GM12878 (cell line): ENCODE data around the gene TGFBR3.

ENCODE experiments used
- BACH1 ChIP-seq: fragments of 450-650 bp; IDR thresholded peaks from 2 replicates; pipeline ENCODE4 v1.6.1; 2017; ENCODE audit warnings: mild to moderate bottlenecking, borderline replicate concordance
- CTCF ChIP-seq, 3 experiments: IDR thresholded peaks in 2 of 3; conservative IDR thresholded peaks in 1 of 3; 2 replicates each; pipeline ENCODE4 v1.5.1; 2011; ENCODE audit warnings: low read depth in 3 of 3, low read length in 3 of 3, mild to moderate bottlenecking in 3 of 3, control low read depth in 2 of 3, moderate library complexity in 2 of 3, inconsistent platforms in 1 of 3, mixed read lengths in 1 of 3; ENCODE audit not compliant: control insufficient read depth in 2 of 3, insufficient read depth in 1 of 3; ENCODE audit errors: extremely low read depth in 1 of 3
- ELK1 ChIP-seq: IDR thresholded peaks from 2 replicates; pipeline ENCODE4 v1.6.1; 2012; ENCODE audit warnings: low read depth, low read length, improper control_type of control experiment
- EP300 ChIP-seq, 2 experiments: fragments of 150-350 bp in 1 of 2; IDR thresholded peaks; 2 replicates each; pipeline ENCODE4 v1.6.1; 2011 to 2012; ENCODE audit warnings: low read depth in 2 of 2, low read length in 2 of 2, borderline replicate concordance in 1 of 2, improper control_type of control experiment in 1 of 2, inconsistent platforms in 1 of 2; ENCODE audit not compliant: control insufficient read depth in 1 of 2
- FOXM1 ChIP-seq: IDR thresholded peaks from 2 replicates; pipeline ENCODE4 v1.6.1; 2012; ENCODE audit warnings: low read depth, mild to moderate bottlenecking, inconsistent platforms, low read length, moderate library complexity
- GATAD2B ChIP-seq: fragments of 450-650 bp; conservative IDR thresholded peaks from 2 replicates; pipeline ENCODE4 v1.6.1; 2017; ENCODE audit warnings: low read depth, mild to moderate bottlenecking, moderate library complexity
- MEF2A ChIP-seq: IDR thresholded peaks from 2 replicates; pipeline ENCODE4 v1.6.1; 2011; ENCODE audit warnings: low read depth, mild to moderate bottlenecking, low read length, moderate library complexity; ENCODE audit not compliant: insufficient read depth
- MYC ChIP-seq: IDR thresholded peaks from 2 replicates; pipeline ENCODE4 v1.6.1; 2011; ENCODE audit warnings: mild to moderate bottlenecking, low read length, moderate library complexity, inconsistent platforms; ENCODE audit not compliant: insufficient read depth, insufficient replicate concordance, insufficient read length, severe bottlenecking
- NFYA ChIP-seq: IDR thresholded peaks from 2 replicates; pipeline ENCODE4 v1.6.1; 2011; ENCODE audit warnings: low read depth, mild to moderate bottlenecking, low read length, improper control_type of control experiment, borderline replicate concordance
- SMC3 ChIP-seq: IDR thresholded peaks from 2 replicates; pipeline ENCODE4 v1.6.1; 2011; ENCODE audit warnings: low read length, improper control_type of control experiment, borderline replicate concordance
- YBX1 ChIP-seq: fragments of 450-650 bp; IDR thresholded peaks from 2 replicates; pipeline ENCODE4 v1.6.1; 2016; ENCODE audit warnings: antibody characterized with exemption
- ZNF207 ChIP-seq: fragments of 450-650 bp; IDR thresholded peaks from 2 replicates; pipeline ENCODE4 v1.6.1; 2014; ENCODE audit warnings: antibody characterized with exemption, mild to moderate bottlenecking, borderline replicate concordance

- TF ChIP-seq CTCF (IDR thresholded peaks at IDR 0.05 in 2 of 3, conservative IDR thresholded peaks at IDR 0.05 in 1 of 3; ENCODE audit: control insufficient read depth in 2 of 3, extremely low read depth in 1 of 3, insufficient read depth in 1 of 3, low read depth in 3 of 3, low read length in 3 of 3) (no peak), EP300 (IDR thresholded peaks at IDR 0.05; ENCODE audit: borderline replicate concordance in 1 of 2, control insufficient read depth in 1 of 2, low read depth in 2 of 2, low read length in 2 of 2) (no peak), YBX1 (no peak), MEF2A (no peak), BACH1 (no peak), FOXM1 (no peak), MYC (no peak), SMC3 (no peak), ELK1 (no peak), ZNF207 (no peak), NFYA (no peak), GATAD2B (no peak)
Measured at GRCh38 chr1:91679446-91679845, 206.5 kb downstream of the TGFBR3 start.
